ENCODE data around the gene CCL28. TPM values are rescaled to one million over a fixed set of nuclear protein-coding genes. Genes with fewer than 3 reads are reported as not detected.

The CCL28 gene
- total and polyA plus RNA-seq, 9 of the 15 experiments (the other 6 are each of a cell fraction or from before 2014, with no cell fraction given) = not detected

DNA sequence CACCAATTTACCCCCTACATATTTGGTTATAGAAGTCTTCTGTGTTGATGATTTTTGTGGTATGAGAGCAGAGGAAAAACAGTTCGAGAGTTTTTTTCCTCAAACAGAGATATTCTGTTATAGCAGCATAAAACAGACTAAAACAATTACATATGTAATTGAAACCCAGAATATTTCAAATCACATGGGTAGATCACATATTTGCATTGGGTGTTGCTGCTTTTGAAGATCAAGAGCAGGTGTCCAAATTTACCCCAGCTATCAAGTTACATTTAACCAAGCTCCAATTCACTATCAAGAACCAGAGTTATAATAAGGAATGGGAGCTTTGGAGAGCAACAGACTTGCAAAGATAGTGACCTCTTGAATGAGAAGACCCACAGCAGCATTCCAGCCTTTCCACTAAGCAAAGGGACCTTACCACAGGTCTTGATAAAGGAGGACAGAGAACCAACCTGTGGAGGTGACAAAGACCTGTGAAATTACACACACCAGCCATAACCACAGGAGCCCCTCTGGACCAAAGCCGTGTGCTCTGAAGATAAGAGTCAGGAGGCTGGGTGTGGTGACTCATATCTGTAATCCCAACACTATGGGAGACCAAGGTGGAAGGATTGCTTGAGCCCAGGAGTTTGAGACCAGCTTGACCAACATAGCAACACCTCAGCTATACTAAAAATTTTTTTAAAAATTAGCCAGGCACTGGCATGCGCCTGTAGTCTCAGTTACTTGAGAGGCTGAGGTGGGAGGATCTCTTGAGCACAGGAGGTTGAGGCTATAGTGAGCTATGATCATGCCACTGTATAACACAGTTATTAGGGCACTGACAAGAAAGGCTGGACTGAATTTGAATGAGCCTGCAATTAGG lies 4.0 kb upstream of the CCL28 start (continued):
- TF ChIP-seq, protein P1, sequence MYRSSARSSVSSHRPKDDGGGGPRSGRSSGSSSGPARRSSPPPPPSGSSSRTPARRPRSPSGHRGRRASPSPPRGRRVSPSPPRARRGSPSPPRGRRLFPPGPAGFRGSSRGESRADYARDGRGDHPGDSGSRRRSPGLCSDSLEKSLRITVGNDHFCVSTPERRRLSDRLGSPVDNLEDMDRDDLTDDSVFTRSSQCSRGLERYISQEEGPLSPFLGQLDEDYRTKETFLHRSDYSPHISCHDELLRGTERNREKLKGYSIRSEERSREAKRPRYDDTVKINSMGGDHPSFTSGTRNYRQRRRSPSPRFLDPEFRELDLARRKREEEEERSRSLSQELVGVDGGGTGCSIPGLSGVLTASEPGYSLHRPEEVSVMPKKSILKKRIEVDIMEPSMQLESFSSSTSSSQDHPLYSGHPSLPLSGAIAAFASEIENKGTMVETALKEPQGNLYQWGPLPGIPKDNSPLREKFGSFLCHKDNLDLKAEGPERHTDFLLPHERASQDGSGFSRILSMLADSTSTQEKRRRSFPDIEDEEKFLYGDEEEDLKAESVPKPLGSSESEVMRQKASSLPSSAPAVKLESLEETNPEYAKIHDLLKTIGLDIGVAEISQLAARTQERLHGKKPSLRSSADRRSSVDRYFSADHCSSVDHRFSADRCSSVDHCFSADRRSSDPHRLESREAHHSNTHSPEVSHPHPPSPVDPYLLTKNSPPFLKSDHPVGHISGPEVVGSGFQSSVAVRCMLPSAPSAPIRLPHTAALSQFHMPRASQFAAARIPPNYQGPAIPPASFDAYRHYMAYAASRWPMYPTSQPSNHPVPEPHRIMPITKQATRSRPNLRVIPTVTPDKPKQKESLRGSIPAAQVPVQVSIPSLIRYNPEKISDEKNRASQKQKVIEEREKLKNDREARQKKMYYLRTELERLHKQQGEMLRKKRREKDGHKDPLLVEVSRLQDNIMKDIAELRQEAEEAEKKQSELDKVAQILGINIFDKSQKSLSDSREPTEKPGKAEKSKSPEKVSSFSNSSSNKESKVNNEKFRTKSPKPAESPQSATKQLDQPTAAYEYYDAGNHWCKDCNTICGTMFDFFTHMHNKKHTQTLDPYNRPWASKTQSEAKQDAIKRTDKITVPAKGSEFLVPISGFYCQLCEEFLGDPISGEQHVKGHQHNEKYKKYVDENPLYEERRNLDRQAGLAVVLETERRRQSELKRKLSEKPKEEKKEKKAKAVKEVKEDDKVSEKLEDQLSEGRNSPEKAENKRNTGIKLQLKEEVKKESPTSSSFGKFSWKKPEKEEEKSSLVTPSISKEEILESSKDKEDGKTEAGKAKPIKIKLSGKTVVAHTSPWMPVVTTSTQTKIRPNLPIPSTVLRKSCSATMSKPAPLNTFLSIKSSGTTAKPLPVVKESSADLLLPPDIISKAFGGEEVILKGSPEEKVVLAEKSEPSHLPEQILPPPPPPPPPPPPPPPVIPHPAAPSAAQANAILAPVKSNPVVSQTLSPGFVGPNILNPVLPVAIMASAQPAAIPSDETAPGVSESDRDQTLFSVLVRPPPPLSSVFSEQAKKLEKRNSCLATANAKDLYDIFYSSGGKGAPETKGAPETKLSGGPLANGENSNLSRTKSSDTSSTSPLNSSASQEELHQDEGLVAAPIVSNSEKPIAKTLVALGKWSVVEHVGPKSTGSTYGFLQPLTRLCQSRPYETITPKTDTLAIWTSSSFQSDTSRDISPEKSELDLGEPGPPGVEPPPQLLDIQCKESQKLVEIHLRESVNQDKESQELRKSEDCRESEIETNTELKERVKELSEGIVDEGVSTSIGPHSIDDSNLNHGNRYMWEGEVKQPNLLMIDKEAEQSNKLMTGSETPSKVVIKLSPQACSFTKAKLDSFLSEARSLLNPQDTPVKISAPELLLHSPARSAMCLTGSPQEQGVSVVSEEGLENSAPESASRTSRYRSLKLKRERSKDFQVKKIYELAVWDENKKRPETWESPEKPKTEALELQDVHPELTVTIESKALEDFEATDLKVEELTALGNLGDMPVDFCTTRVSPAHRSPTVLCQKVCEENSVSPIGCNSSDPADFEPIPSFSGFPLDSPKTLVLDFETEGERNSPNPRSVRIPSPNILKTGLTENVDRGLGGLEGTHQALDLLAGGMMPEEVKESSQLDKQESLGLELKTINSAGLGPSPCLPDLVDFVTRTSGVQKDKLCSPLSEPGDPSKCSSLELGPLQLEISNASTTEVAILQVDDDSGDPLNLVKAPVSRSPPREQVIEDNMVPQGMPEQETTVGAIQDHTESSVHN (IDR thresholded peaks at IDR 0.05; ENCODE audit: borderline replicate concordance in 1 of 2, low read depth in 1 of 2) = no peak
- TF ChIP-seq, protein P2, sequence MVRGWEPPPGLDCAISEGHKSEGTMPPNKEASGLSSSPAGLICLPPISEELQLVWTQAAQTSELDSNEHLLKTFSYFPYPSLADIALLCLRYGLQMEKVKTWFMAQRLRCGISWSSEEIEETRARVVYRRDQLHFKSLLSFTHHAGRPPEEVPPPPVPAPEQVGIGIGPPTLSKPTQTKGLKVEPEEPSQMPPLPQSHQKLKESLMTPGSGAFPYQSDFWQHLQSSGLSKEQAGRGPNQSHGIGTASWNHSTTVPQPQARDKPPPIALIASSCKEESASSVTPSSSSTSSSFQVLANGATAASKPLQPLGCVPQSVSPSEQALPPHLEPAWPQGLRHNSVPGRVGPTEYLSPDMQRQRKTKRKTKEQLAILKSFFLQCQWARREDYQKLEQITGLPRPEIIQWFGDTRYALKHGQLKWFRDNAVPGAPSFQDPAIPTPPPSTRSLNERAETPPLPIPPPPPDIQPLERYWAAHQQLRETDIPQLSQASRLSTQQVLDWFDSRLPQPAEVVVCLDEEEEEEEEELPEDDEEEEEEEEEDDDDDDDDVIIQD (CRISPR knock-in tag; IDR thresholded peaks at IDR 0.05) = no peak
- TF ChIP-seq, protein P3, sequence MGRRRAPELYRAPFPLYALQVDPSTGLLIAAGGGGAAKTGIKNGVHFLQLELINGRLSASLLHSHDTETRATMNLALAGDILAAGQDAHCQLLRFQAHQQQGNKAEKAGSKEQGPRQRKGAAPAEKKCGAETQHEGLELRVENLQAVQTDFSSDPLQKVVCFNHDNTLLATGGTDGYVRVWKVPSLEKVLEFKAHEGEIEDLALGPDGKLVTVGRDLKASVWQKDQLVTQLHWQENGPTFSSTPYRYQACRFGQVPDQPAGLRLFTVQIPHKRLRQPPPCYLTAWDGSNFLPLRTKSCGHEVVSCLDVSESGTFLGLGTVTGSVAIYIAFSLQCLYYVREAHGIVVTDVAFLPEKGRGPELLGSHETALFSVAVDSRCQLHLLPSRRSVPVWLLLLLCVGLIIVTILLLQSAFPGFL (CRISPR knock-in tag; IDR thresholded peaks at IDR 0.05) = no peak
- TF ChIP-seq TSC22D4 (tag; IDR thresholded peaks at IDR 0.05) (no peak), ZNF197 (CRISPR knock-in tag; IDR thresholded peaks at IDR 0.05; ENCODE audit: low read depth) (no peak), MAZ (CRISPR knock-in tag; conservative IDR thresholded peaks at IDR 0.05 in 1 of 2, IDR thresholded peaks at IDR 0.05 in 1 of 2) (no peak)
- TF ChIP-seq, protein P4, sequence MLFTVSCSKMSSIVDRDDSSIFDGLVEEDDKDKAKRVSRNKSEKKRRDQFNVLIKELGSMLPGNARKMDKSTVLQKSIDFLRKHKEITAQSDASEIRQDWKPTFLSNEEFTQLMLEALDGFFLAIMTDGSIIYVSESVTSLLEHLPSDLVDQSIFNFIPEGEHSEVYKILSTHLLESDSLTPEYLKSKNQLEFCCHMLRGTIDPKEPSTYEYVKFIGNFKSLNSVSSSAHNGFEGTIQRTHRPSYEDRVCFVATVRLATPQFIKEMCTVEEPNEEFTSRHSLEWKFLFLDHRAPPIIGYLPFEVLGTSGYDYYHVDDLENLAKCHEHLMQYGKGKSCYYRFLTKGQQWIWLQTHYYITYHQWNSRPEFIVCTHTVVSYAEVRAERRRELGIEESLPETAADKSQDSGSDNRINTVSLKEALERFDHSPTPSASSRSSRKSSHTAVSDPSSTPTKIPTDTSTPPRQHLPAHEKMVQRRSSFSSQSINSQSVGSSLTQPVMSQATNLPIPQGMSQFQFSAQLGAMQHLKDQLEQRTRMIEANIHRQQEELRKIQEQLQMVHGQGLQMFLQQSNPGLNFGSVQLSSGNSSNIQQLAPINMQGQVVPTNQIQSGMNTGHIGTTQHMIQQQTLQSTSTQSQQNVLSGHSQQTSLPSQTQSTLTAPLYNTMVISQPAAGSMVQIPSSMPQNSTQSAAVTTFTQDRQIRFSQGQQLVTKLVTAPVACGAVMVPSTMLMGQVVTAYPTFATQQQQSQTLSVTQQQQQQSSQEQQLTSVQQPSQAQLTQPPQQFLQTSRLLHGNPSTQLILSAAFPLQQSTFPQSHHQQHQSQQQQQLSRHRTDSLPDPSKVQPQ (CRISPR knock-in tag; IDR thresholded peaks at IDR 0.05; ENCODE audit: borderline replicate concordance) = no peak
